K562 (cell line): ENCODE results near the gene HAAO. TPM values are rescaled to one million over a fixed set of nuclear protein-coding genes. Genes with fewer than 3 reads are reported as not detected.

Experiments used
- BRD4 ChIP-seq: fragments of 200-600 bp; sonication (generic); IDR thresholded peaks from 2 replicates; pipeline ENCODE4 v1.6.1; 2017; ENCODE audit warnings: inconsistent platforms
- CREB1 ChIP-seq, 2 experiments: sonication (generic) in 1 of 2; formaldehyde crosslinking in 1 of 2; IDR thresholded peaks; 2 replicates each; pipeline versions ENCODE4 v1.6.1 to v1.8.0; 2012 to 2022; ENCODE audit warnings: inconsistent platforms in 1 of 2, mild to moderate bottlenecking in 1 of 2, missing genetic modification reagents in 1 of 2, moderate library complexity in 1 of 2
- GABPA ChIP-seq: fragments of 200-800 bp; sonication (Bioruptor generic); conservative IDR thresholded peaks from 2 replicates; pipeline ENCODE4 v1.6.1; 2016; ENCODE audit warnings: low read depth, missing genetic modification characterization, missing compliant biosample characterization
- GATAD2B ChIP-seq: fragments of 450-650 bp; IDR thresholded peaks from 2 replicates; pipeline ENCODE4 v1.6.1; 2017; ENCODE audit warnings: mild to moderate bottlenecking, borderline replicate concordance
- GTF2F1 ChIP-seq: IDR thresholded peaks from 2 replicates; pipeline ENCODE4 v1.6.1; 2011; ENCODE audit warnings: low read depth, low read length, improper control_type of control experiment
- HCFC1 ChIP-seq: IDR thresholded peaks from 2 replicates; pipeline ENCODE4 v1.6.1; 2012; ENCODE audit warnings: low read depth, low read length, improper control_type of control experiment
- MAZ ChIP-seq, 2 experiments: fragments of 450-650 bp in 1 of 2; sonication (generic) in 1 of 2; formaldehyde crosslinking; IDR thresholded peaks in 1 of 2; conservative IDR thresholded peaks in 1 of 2; 2 replicates each; pipeline versions ENCODE4 v1.4.0 to v1.5.0; 2020; ENCODE audit warnings: mild to moderate bottlenecking in 1 of 2, missing genetic modification reagents in 1 of 2
- NFIX ChIP-seq: fragments of 250-450 bp; sonication (Bioruptor Pico); IDR thresholded peaks from 2 replicates; pipeline ENCODE4 v1.4.0; 2020; ENCODE audit warnings: low read depth, mild to moderate bottlenecking, moderate library complexity
- PCBP2 ChIP-seq: fragments of 200-400 bp; formaldehyde crosslinking; IDR thresholded peaks from 2 replicates; pipeline ENCODE4 v1.6.1; 2018; ENCODE audit warnings: low read length, low read depth, mild to moderate bottlenecking, moderate library complexity; ENCODE audit not compliant: poor library complexity, severe bottlenecking
- PHB ChIP-seq: fragments of 250-450 bp; sonication (Bioruptor Pico); IDR thresholded peaks from 2 replicates; pipeline ENCODE4 v1.5.0; 2021
- RBM14 ChIP-seq: fragments of 200-400 bp; formaldehyde crosslinking; IDR thresholded peaks from 2 replicates; pipeline ENCODE4 v1.6.1; 2018; ENCODE audit warnings: low read depth, mild to moderate bottlenecking, low read length, moderate library complexity, borderline replicate concordance; ENCODE audit not compliant: insufficient read depth
- RNF2 ChIP-seq: sonication (generic); IDR thresholded peaks from 2 replicates; pipeline ENCODE4 v1.6.1; 2016
- SMAD4 ChIP-seq: fragments of 250-450 bp; sonication (Bioruptor Pico); conservative IDR thresholded peaks from 2 replicates; pipeline ENCODE4 v1.8.0; 2021; ENCODE audit warnings: inconsistent platforms, mild to moderate bottlenecking, moderate library complexity
- SNRNP70 ChIP-seq: fragments of 200-400 bp; formaldehyde crosslinking; optimal IDR thresholded peaks from 2 replicates; pipeline ENCODE3; 2017; ENCODE audit warnings: low read depth, low read length
- XRCC3 ChIP-seq: fragments of 450-650 bp; IDR thresholded peaks from 2 replicates; pipeline ENCODE4 v1.6.1; 2017; ENCODE audit warnings: mild to moderate bottlenecking, moderate library complexity
- ZBTB17 ChIP-seq: fragments of 450-650 bp; formaldehyde crosslinking; IDR thresholded peaks from 2 replicates; pipeline ENCODE4 v1.4.0; 2020; ENCODE audit warnings: mild to moderate bottlenecking
- ZFP1 ChIP-seq: fragments of 450-650 bp; formaldehyde crosslinking; IDR thresholded peaks from 2 replicates; pipeline ENCODE4 v1.4.0; 2020; ENCODE audit warnings: mild to moderate bottlenecking, mixed read lengths
- ZFP30 ChIP-seq: fragments of 250-450 bp; sonication (Bioruptor Pico); IDR thresholded peaks from 2 replicates; pipeline ENCODE4 v1.8.0; 2022; ENCODE audit warnings: moderate library complexity, mild to moderate bottlenecking, inconsistent platforms, borderline replicate concordance
- ZNF217 ChIP-seq: sonication (generic); formaldehyde crosslinking; IDR thresholded peaks from 2 replicates; pipeline ENCODE4 v1.8.0; 2022; ENCODE audit warnings: mild to moderate bottlenecking, missing genetic modification reagents
- ZNF431 ChIP-seq: sonication (generic); formaldehyde crosslinking; IDR thresholded peaks from 2 replicates; pipeline ENCODE4 v1.8.0; 2022; ENCODE audit warnings: mild to moderate bottlenecking, missing genetic modification reagents
- polyA plus RNA-seq, 8 experiments: library from polyadenylated mRNA; depleted of rRNA in 4 of 8; stranded (reverse) in 5 of 8; unstranded in 3 of 8; fragments of >200 nt; fragmentation: Nextera tagmentation in 2 of 8; fragmentation: Illumina TruSeq in 1 of 8; extraction: Ambion mirVana in 2 of 8; extraction: Trizol in 1 of 8; gene quantifications; 2 replicates each; pipeline versions ENCODE4 v1.2.1 to v1.2.3, GENCODE V29; 2011 to 2014; ENCODE audit warnings: inconsistent platforms in 1 of 8, missing spikeins in 1 of 8
- total RNA-seq, 7 experiments: library from RNA; depleted of rRNA in 6 of 7; stranded (reverse); fragments of >200 nt in 6 of 7; fragmentation: Illumina TruSeq in 2 of 7; extraction: Trizol in 2 of 7; gene quantifications; 2 replicates each; pipeline versions ENCODE4 v1.2.1 to v1.2.3, GENCODE V29; 2011 to 2021; ENCODE audit warnings: low replicate concordance in 1 of 7
- TF ChIP-seq, protein P1 (sequence below): IDR thresholded peaks from 2 replicates; pipeline ENCODE4 v1.6.1; 2011; ENCODE audit warnings: borderline replicate concordance, low read depth, mild to moderate bottlenecking, moderate library complexity, low read length; ENCODE audit not compliant: insufficient read depth, poor library complexity, severe bottlenecking
- TF ChIP-seq, protein P2 (sequence below): conservative IDR thresholded peaks from 2 replicates; pipeline ENCODE4 v1.6.1; 2011; ENCODE audit warnings: low read depth, mild to moderate bottlenecking, low read length; ENCODE audit not compliant: control insufficient read depth
- TF ChIP-seq, protein P3 (sequence below): fragments of 450-650 bp; formaldehyde crosslinking; conservative IDR thresholded peaks from 2 replicates; pipeline ENCODE4 v1.4.0; 2022; ENCODE audit warnings: mild to moderate bottlenecking, missing genetic modification characterization

HAAO gene
- total and polyA plus RNA-seq, 9 of the 15 experiments (the other 6 are each of a cell fraction or from before 2014, with no cell fraction given), result not detected

DNA sequence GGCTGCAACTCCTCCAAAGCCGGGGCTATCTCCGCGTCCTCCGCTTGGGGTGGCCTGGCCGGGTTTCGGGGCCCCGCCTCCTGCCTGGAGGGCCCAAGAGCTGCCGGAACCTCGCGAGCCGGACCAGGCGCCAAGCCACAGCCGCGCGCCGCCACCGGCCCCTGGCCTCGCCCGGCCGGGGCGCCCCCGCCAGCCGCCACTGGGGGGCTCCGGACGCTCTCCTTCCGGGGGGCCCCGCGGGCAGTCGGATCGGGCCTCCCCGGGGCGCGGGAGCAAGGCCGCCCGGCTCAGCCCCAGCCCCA, 17.4 kb upstream of the HAAO start (continued):
- TF ChIP-seq, protein P1, sequence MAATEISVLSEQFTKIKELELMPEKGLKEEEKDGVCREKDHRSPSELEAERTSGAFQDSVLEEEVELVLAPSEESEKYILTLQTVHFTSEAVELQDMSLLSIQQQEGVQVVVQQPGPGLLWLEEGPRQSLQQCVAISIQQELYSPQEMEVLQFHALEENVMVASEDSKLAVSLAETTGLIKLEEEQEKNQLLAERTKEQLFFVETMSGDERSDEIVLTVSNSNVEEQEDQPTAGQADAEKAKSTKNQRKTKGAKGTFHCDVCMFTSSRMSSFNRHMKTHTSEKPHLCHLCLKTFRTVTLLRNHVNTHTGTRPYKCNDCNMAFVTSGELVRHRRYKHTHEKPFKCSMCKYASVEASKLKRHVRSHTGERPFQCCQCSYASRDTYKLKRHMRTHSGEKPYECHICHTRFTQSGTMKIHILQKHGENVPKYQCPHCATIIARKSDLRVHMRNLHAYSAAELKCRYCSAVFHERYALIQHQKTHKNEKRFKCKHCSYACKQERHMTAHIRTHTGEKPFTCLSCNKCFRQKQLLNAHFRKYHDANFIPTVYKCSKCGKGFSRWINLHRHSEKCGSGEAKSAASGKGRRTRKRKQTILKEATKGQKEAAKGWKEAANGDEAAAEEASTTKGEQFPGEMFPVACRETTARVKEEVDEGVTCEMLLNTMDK, result peak; percentile 75
- no peak for TF ChIP-seq BRD4
- no peak for TF ChIP-seq CREB1 (IDR thresholded peaks at IDR 0.05)
- no peak for TF ChIP-seq CREB1 (CRISPR knock-in tag; IDR thresholded peaks at IDR 0.05)
- no peak for TF ChIP-seq ZNF217 (CRISPR knock-in tag)
- no peak for TF ChIP-seq HCFC1
- TF ChIP-seq RNF2, result no peak
- no peak for TF ChIP-seq ZNF431
- TF ChIP-seq ZFP30 (CRISPR knock-in tag), result no peak
- TF ChIP-seq PHB, result no peak
- no peak for TF ChIP-seq ZBTB17 (CRISPR knock-in tag)
- TF ChIP-seq, protein P2, sequence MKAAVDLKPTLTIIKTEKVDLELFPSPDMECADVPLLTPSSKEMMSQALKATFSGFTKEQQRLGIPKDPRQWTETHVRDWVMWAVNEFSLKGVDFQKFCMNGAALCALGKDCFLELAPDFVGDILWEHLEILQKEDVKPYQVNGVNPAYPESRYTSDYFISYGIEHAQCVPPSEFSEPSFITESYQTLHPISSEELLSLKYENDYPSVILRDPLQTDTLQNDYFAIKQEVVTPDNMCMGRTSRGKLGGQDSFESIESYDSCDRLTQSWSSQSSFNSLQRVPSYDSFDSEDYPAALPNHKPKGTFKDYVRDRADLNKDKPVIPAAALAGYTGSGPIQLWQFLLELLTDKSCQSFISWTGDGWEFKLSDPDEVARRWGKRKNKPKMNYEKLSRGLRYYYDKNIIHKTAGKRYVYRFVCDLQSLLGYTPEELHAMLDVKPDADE, result 0 out of 2 replicates have a peak, but pooled peaks have one; percentile 13
- TF ChIP-seq GABPA (tag), result peak; percentile 88
- TF ChIP-seq MAZ (CRISPR knock-in tag; conservative IDR thresholded peaks at IDR 0.05 in 1 of 2, IDR thresholded peaks at IDR 0.05 in 1 of 2), result peak in 1 of 2 experiments; percentile 73; a peak in 1 of 4 replicates
- peak; percentile 88 for TF ChIP-seq SMAD4 (CRISPR knock-in tag)
- TF ChIP-seq SNRNP70, result no peak
- TF ChIP-seq GATAD2B, result peak; percentile 77
- no peak for TF ChIP-seq PCBP2
- no peak for TF ChIP-seq NFIX
- TF ChIP-seq XRCC3, result no peak
- TF ChIP-seq RBM14, result no peak
- TF ChIP-seq GTF2F1, result no peak
- TF ChIP-seq, protein P3, sequence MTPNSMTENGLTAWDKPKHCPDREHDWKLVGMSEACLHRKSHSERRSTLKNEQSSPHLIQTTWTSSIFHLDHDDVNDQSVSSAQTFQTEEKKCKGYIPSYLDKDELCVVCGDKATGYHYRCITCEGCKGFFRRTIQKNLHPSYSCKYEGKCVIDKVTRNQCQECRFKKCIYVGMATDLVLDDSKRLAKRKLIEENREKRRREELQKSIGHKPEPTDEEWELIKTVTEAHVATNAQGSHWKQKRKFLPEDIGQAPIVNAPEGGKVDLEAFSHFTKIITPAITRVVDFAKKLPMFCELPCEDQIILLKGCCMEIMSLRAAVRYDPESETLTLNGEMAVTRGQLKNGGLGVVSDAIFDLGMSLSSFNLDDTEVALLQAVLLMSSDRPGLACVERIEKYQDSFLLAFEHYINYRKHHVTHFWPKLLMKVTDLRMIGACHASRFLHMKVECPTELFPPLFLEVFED (CRISPR knock-in tag), result no peak
- no peak for TF ChIP-seq ZFP1 (CRISPR knock-in tag)
